CD4-positive, alpha-beta T cell treated with Interleukin-21 for 1 hour (primary cell): ENCODE measurements around the gene ZBTB21.
"Not testable (repeated sequence)": the region's sequence is repeated elsewhere in the genome, so short reads cannot be mapped to it uniquely, and the experiment has no call there.

Experiments used
- DNase-seq: peaks from one replicate; pipeline ENCODE4 v3.0.0-alpha.2; 2020

Gene ZBTB21

GRCh38 chr21:42016364-42016985 is 6.3 kb upstream of the ZBTB21 start:
- DNase-seq, result no peak

- no peak for DNase-seq
Measured at GRCh38 chr21:42013931-42014330, 3.8 kb upstream of the ZBTB21 start.

GRCh38 chr21:42013376-42013775 is 3.2 kb upstream of the ZBTB21 start:
- DNase-seq, result no peak

- DNase-seq, result no peak
Measured at GRCh38 chr21:42012763-42013329, 2.7 kb upstream of the ZBTB21 start.

GRCh38 chr21:42012344-42012743 is 2.2 kb upstream of the ZBTB21 start:
- DNase-seq, result no peak

- DNase-seq, result peak; percentile 20
Measured at GRCh38 chr21:42010507-42011495, 641 bp upstream of the ZBTB21 start.

GRCh38 chr21:42009018-42009830 is 936 bp downstream of the ZBTB21 start:
- peak; percentile 55 for DNase-seq

GRCh38 chr21:42007356-42007940 is 2.7 kb downstream of the ZBTB21 start:
- DNase-seq, result no peak

- no peak for DNase-seq
Measured at GRCh38 chr21:42006765-42007164, 3.4 kb downstream of the ZBTB21 start.

- no peak for DNase-seq
Measured at GRCh38 chr21:42004406-42005199, 5.6 kb downstream of the ZBTB21 start.

- no peak for DNase-seq
Measured at GRCh38 chr21:42003051-42003461, 7.1 kb downstream of the ZBTB21 start.

GRCh38 chr21:42002421-42002958 is 7.7 kb downstream of the ZBTB21 start:
- peak; percentile 34 for DNase-seq

GRCh38 chr21:42001781-42002180 is 8.4 kb downstream of the ZBTB21 start:
- no peak for DNase-seq

GRCh38 chr21:42000908-42001307 is 9.3 kb downstream of the ZBTB21 start:
- no peak for DNase-seq

GRCh38 chr21:41997657-41998056 is 12.5 kb downstream of the ZBTB21 start:
- DNase-seq, result no peak

GRCh38 chr21:41995577-41995976 is 14.6 kb downstream of the ZBTB21 start:
- no peak for DNase-seq

GRCh38 chr21:41994613-41995012 is 15.5 kb downstream of the ZBTB21 start:
- DNase-seq, result not testable (repeated sequence)

GRCh38 chr21:41993744-41994143 is 16.4 kb downstream of the ZBTB21 start:
- no peak for DNase-seq

GRCh38 chr21:41992576-41992975 is 17.6 kb downstream of the ZBTB21 start:
- no peak for DNase-seq

- no peak for DNase-seq
Measured at GRCh38 chr21:41991659-41992058, 18.5 kb downstream of the ZBTB21 start.

- no peak for DNase-seq
Measured at GRCh38 chr21:41989698-41990097, 20.5 kb downstream of the ZBTB21 start.
